Measurements from ENCODE around the gene EPM2AIP1.

The EPM2AIP1 gene

DNA sequence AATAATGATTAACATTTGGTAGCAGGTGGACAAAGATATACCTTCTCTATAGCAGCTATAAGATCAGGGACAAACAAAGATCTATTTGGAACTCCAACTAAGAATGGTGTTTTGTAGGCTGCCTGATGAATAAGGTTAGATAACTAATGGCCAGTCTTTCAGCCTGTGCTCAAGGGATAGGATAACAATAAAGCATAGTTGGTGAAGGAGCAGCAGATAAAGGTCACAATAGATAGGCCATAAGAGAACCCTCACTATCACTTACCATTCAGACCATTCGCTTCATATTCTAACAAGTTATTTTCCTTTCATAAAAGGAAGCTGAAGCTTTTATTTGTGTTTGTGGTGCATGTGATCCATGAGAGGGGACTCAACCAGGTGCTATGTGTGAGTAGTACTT, 19.8 kb downstream of the EPM2AIP1 start:
- TF ChIP-seq, protein P1, sequence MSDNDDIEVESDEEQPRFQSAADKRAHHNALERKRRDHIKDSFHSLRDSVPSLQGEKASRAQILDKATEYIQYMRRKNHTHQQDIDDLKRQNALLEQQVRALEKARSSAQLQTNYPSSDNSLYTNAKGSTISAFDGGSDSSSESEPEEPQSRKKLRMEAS (IDR thresholded peaks at IDR 0.05), result no peak
- TF ChIP-seq CEBPB (IDR thresholded peaks at IDR 0.05) (no peak), YY1 (IDR thresholded peaks at IDR 0.05; ENCODE audit: low read depth) (no peak), REST (IDR thresholded peaks at IDR 0.05; ENCODE audit: low read depth) (no peak), ZBTB7A (IDR thresholded peaks at IDR 0.05; ENCODE audit: low read depth) (no peak), TEAD4 (IDR thresholded peaks at IDR 0.05) (no peak), NFIC (IDR thresholded peaks at IDR 0.05) (no peak), USF1 (IDR thresholded peaks at IDR 0.05) (no peak), FOXM1 (IDR thresholded peaks at IDR 0.05; ENCODE audit: borderline replicate concordance, low read depth) (no peak), EP300 (IDR thresholded peaks at IDR 0.05; ENCODE audit: borderline replicate concordance) (no peak), TCF12 (IDR thresholded peaks at IDR 0.05; ENCODE audit: low read depth) (no peak), RAD21 (IDR thresholded peaks at IDR 0.05; ENCODE audit: low read depth) (no peak), CREB1 (IDR thresholded peaks at IDR 0.05; ENCODE audit: low read depth) (no peak), TAF1 (IDR thresholded peaks at IDR 0.05; ENCODE audit: low read depth) (no peak), EGR1 (IDR thresholded peaks at IDR 0.05) (no peak)

- TF ChIP-seq RAD21 (IDR thresholded peaks at IDR 0.05; ENCODE audit: low read depth) (no peak), EP300 (IDR thresholded peaks at IDR 0.05; ENCODE audit: borderline replicate concordance) (no peak), TAF1 (IDR thresholded peaks at IDR 0.05; ENCODE audit: low read depth) (no peak), FOXM1 (IDR thresholded peaks at IDR 0.05; ENCODE audit: borderline replicate concordance, low read depth) (no peak), CREB1 (IDR thresholded peaks at IDR 0.05; ENCODE audit: low read depth) (no peak)
- TF ChIP-seq, protein P1 (IDR thresholded peaks at IDR 0.05), result no peak
These were observed 20.8 kb downstream of the EPM2AIP1 start for GRCh38 chr3:36972163-36972562.

DNA sequence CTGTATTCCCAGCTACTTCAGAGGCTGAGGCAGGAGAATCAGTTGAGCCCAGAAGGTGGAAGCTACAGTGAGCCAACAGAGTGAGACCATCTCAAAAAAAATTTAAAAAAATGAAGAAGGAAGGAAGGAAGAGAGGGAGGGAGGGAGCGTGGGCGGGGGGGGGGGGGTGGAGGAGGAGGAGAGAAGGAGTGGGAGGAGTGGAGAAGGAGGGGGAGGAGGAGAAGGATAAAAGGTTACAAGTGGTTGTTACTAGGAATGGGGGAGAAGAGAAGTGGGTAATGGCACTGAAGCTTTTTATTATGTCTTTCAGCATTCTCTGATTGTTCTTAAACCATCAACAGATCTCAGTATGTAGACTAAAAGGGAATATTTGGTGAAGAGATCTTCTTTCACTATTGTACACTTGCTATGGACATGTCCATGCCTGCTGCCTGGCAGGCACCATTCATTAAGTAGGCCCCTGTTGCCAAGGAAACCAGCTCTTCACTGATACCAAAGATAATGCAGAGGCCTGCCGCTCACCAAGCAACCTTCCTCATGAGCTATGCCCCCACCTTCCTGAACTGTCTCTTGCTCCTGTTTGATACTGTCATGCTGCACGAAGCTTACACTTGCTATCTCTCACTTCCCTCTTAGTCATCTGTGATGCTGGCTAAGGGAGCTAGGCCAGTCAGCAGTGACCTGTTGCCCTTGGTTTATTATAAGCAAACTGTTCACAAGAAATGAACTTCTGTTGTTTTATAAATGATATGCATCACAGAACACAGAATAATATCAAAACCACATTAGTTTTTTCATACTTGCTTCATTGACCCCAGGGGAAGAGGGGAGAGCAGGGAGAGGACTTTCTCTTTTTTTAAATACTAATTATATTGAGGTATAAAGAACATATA, 23.1 kb downstream of the EPM2AIP1 start:
- TF ChIP-seq RAD21 (IDR thresholded peaks at IDR 0.05; ENCODE audit: low read depth), result no peak
- TF ChIP-seq CREB1 (IDR thresholded peaks at IDR 0.05; ENCODE audit: low read depth), result no peak
- no peak for TF ChIP-seq EGR1 (IDR thresholded peaks at IDR 0.05)
- TF ChIP-seq REST (IDR thresholded peaks at IDR 0.05; ENCODE audit: low read depth), result no peak
- no peak for TF ChIP-seq CEBPB (IDR thresholded peaks at IDR 0.05)

- TF ChIP-seq CEBPB (IDR thresholded peaks at IDR 0.05) (no peak), RAD21 (IDR thresholded peaks at IDR 0.05; ENCODE audit: low read depth) (no peak), USF1 (IDR thresholded peaks at IDR 0.05) (no peak), EGR1 (IDR thresholded peaks at IDR 0.05) (no peak), FOXM1 (IDR thresholded peaks at IDR 0.05; ENCODE audit: borderline replicate concordance, low read depth) (no peak), CREB1 (IDR thresholded peaks at IDR 0.05; ENCODE audit: low read depth) (no peak), REST (IDR thresholded peaks at IDR 0.05; ENCODE audit: low read depth) (no peak), ZBTB7A (IDR thresholded peaks at IDR 0.05; ENCODE audit: low read depth) (no peak), TAF1 (IDR thresholded peaks at IDR 0.05; ENCODE audit: low read depth) (no peak), YY1 (IDR thresholded peaks at IDR 0.05; ENCODE audit: low read depth) (no peak), NFIC (IDR thresholded peaks at IDR 0.05) (no peak), TEAD4 (IDR thresholded peaks at IDR 0.05) (no peak), EP300 (IDR thresholded peaks at IDR 0.05; ENCODE audit: borderline replicate concordance) (no peak), TCF12 (IDR thresholded peaks at IDR 0.05; ENCODE audit: low read depth) (no peak)
- TF ChIP-seq, protein P1 (IDR thresholded peaks at IDR 0.05), result no peak
These were observed 23.8 kb downstream of the EPM2AIP1 start for GRCh38 chr3:36969085-36969484.
